ENCODE data around the gene GSAP. TPM values are rescaled to one million over a fixed set of nuclear protein-coding genes. Genes with fewer than 3 reads are reported as not detected.

Gene GSAP
- total and polyA plus RNA-seq, 2 of the 4 experiments (the other 2 are of a cell fraction) = 1.6 to 1.8 TPM

- Histone ChIP-seq H4K5ac (ENCODE audit: low read depth, low read length) (no peak overlapping the region), H3K18ac (ENCODE audit: low read depth, low read length) (no peak overlapping the region), H3K23ac (ENCODE audit: low read depth, low read length) (no peak overlapping the region), H3K4me1 (ENCODE audit: control insufficient read depth, insufficient read depth, low read length) (no peaks in the 10 kb centered on the region), H3K27me3 (ENCODE audit: control insufficient read depth, insufficient read depth, low read length) (no peaks in the 10 kb centered on the region), H3K36me3 (ENCODE audit: control insufficient read depth, insufficient read depth, low read length) (no peaks in the 10 kb centered on the region), H2BK120ac (ENCODE audit: low read depth, low read length) (no peak overlapping the region), H3K9ac (ENCODE audit: low read depth, low read length) (no peak overlapping the region), H3K27ac (ENCODE audit: insufficient read depth, low read length) (no peak overlapping the region), H2BK5ac (ENCODE audit: low read depth, low read length, poor library complexity, severe bottlenecking) (no peak overlapping the region), H3K56ac (ENCODE audit: extremely low read depth, insufficient read depth, low read length) (no peak overlapping the region), H2AFZ (replicated peaks; ENCODE audit: low read length, poor library complexity) (no peak overlapping the region), H4K8ac (ENCODE audit: low read depth in 2 of 2, low read length in 2 of 2) (no peak overlapping the region), H2AK9ac (replicated peaks; ENCODE audit: low read depth, low read length, poor library complexity) (no peak overlapping the region), H2BK15ac (ENCODE audit: low read depth, low read length) (no peak overlapping the region), H3K4me3 (ENCODE audit: insufficient read depth, low read depth, low read length) (no peak overlapping the region), H4K91ac (ENCODE audit: insufficient read depth, low read depth, low read length) (no peak overlapping the region), H3K4ac (ENCODE audit: low read depth, low read length) (no peak overlapping the region), H4K20me1 (ENCODE audit: insufficient read depth, low read length) (no peaks in the 10 kb centered on the region), H3K4me2 (ENCODE audit: low read depth, low read length) (no peak overlapping the region), H3K9me3 (ENCODE audit: control insufficient read depth, insufficient read depth, low read length) (no peaks in the 10 kb centered on the region), H3K79me1 (ENCODE audit: low read depth in 1 of 2, low read length in 2 of 2) (no peaks in the 10 kb centered on the region), H2BK20ac (ENCODE audit: low read depth, low read length) (no peak overlapping the region), H2AK5ac (ENCODE audit: low read depth, low read length) (no peak overlapping the region), H3K14ac (replicated peaks; ENCODE audit: low read depth, low read length) (no peak overlapping the region), H3K9me1 (ENCODE audit: insufficient read depth, low read length) (no peaks in the 10 kb centered on the region)
- dilution Hi-C loops (cut with HindIII; ENCODE audit: low sequenced_read_pairs, unreplicated experiment) (no loop called here), in situ Hi-C loops (cut with MboI; ENCODE audit: low sequenced_read_pairs) (no loop called here), intact Hi-C loops (cut with micrococcal nuclease) (loop anchor here (5.0 kb wide), 1 partner anchor 176 kb away; the partner anchor contains the start of gene PTPN12)
- no peak for TF ChIP-seq USF2 (IDR thresholded peaks at IDR 0.05; ENCODE audit: low read depth, low read length)
- no peak for TF ChIP-seq MAZ (IDR thresholded peaks at IDR 0.05; ENCODE audit: borderline replicate concordance, low read depth, low read length)
- TF ChIP-seq CEBPB (IDR thresholded peaks at IDR 0.05; ENCODE audit: low read depth, low read length) = no peak
- no peak for TF ChIP-seq CHD1 (IDR thresholded peaks at IDR 0.05; ENCODE audit: low read depth, low read length)
- no peak for TF ChIP-seq ELK1 (IDR thresholded peaks at IDR 0.05; ENCODE audit: borderline replicate concordance, low read depth, low read length)
- no peak for TF ChIP-seq RCOR1 (IDR thresholded peaks at IDR 0.05; ENCODE audit: insufficient replicate concordance, low read length)
- TF ChIP-seq CTCF (conservative IDR thresholded peaks at IDR 0.05; ENCODE audit: low read depth, low read length) = no peak
- TF ChIP-seq RFX5 (IDR thresholded peaks at IDR 0.05; ENCODE audit: low read depth, low read length) = no peak
- TF ChIP-seq RAD21 (IDR thresholded peaks at IDR 0.05; ENCODE audit: low read length) = no peak
- TF ChIP-seq BHLHE40 (IDR thresholded peaks at IDR 0.05; ENCODE audit: low read depth, low read length) = no peak
- TF ChIP-seq MAFK (IDR thresholded peaks at IDR 0.05; ENCODE audit: low read depth, low read length) = no peak
- no peak for TF ChIP-seq POLR2A (IDR thresholded peaks at IDR 0.05; ENCODE audit: low read depth, low read length)
- ATAC-seq (ENCODE audit: low read depth) (no peak), DNase-seq (no peak)
- POLR2A ChIA-PET (ENCODE audit: unreplicated experiment) = no interaction called here
- CTCF ChIA-PET = no interaction called here
- no CpG with 5 or more reads among the region's 3 CpGs for WGBS, 2 experiments (ENCODE audit: extremely low coverage in 2 of 2, insufficient read length in 1 of 2)
- BruUV-seq (replicated peaks) = no TSS peak
These were observed 55.2 kb downstream of the GSAP start for GRCh38 chr7:77360969-77361368.

Data from IMR-90 (cell line).